ENCODE results near the gene BOD1L1. TPM values are rescaled to one million over a fixed set of nuclear protein-coding genes. Genes with fewer than 3 reads are reported as not detected.

BOD1L1 gene
- total RNA-seq (10 to 100 TPM; 39.3 to 39.6 TPM), total RNA-seq (103 to 397 (median 198) reads per million in 172 experiments)
- polyA plus RNA-seq (2013, experiment 1 of 2), result 46.8 TPM
- polyA plus RNA-seq (2013, experiment 2 of 2), result 48.8 TPM

DNA sequence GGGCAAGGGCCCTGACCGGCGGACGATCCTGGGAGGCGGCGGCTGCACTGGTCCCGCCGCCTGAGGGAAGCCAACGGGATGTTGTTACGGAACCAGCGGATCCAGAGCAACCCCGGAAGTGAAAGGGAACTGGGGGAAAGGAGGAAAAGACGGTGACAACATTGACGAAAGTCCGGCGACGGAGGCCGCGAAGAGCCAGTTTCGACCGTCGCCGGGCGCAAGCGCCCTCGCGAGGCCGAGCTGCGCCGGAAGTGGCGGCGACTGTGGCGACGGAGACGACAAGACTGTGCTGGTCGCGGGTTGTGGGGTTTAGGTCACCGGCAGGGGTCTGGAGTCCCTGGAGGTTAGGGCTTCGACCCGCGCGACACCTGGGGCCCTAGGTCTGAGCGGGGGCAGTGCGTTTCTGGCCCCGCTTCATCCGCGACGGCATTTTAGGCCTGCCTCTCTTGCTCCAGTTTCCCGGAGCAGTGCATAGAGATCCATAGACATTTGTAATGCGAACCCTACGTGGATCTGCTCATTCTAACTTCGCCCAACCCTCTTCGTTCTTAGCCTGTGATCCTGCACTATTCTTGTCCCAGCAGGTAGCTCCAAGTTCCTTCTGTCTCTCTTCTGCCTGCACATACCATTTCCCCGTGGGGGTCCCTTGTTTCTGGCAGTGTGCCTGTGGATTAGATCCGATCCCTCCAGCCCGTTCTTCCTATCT lies at the start of gene BOD1L1:
Gene BOD1L1 (minus strand): TSS at position 120 of the 706 bp plus-strand sequence. CDS start 138 bp downstream, outside the sequence.
- Mint-ChIP-seq H3K36me3 (ENCODE audit: low read depth) (peaks cover 24% of the 10 kb centered on the region), H3K9me3 (no peaks in the 10 kb centered on the region), H3K27ac (peak within 1 kb of the TSS; percentile 94), H3K27me3 (no peaks in the 10 kb centered on the region), H3K4me3 (peak within 1 kb of the TSS; percentile 96), H3K4me1 (ENCODE audit: low read depth) (peaks cover 56% of the 10 kb centered on the region)
- TF ChIP-seq CTCF (IDR thresholded peaks at IDR 0.05), result peak; percentile 15
- intact Hi-C loops (cut with DNase I, micrococcal nuclease), result loop anchor here in 1 of 2 experiments (2.0 to 5.0 kb wide), 3 partner anchors 27 to 1375 kb away; partner anchors contain the start of genes CPEB2 and RAB28
- Histone ChIP-seq H3K4me3 (ENCODE audit: low read length) (peak within 1 kb of the TSS; percentile 84), H3K9me3 (ENCODE audit: control insufficient read depth in 1 of 2, insufficient read depth in 1 of 2, low read length in 2 of 2) (no peaks in the 10 kb centered on the region), H3K36me3 (ENCODE audit: insufficient read depth, low read length) (peaks cover 2% of the 10 kb centered on the region), H3K27me3 (ENCODE audit: control insufficient read depth in 1 of 2, insufficient read depth in 2 of 2, low read length in 2 of 2) (no peaks in the 10 kb centered on the region), H3K27ac (ENCODE audit: low read depth in 1 of 2, low read length in 2 of 2) (peak within 1 kb of the TSS; percentile 81 to 88), H3K4me1 (ENCODE audit: insufficient read depth, low read length) (peaks cover 22% of the 10 kb centered on the region)
- DNase-seq (peak; percentile 52 to 92 (median 73)), ATAC-seq (ENCODE audit: poor library complexity) (peak; percentile 66)
- POLR2A ChIA-PET, result interaction anchor here (1.0 to 1.9 kb wide), 7 partner anchors 13 to 1375 kb away, joined by 3 to 10 read pairs (median 4); partner anchors contain the start of genes CPEB2 and RAB28
- CTCF ChIA-PET, result interaction anchor here (0.9 to 2.1 kb wide), 4 partner anchors 14 to 26 kb away, joined by 3 to 17 read pairs (median 4); no protein-coding TSS in a partner anchor

DNA sequence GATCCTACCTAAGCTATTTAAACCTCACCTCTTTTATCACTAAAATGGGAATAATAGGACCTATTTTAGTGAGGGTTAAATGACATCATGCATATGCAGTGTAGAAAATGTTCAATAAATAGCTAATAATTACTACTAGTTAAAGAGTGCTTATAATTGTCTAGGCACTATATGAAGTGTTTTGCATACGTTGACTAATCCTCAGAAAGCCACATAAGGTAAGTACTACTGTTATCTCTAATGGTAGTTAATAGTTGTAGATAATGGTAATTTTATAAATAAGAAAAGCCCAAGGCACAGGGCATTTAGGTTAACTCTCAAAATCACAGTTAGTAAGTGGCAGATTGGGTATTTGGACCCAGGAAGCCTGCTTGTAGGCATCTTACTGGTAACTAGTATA lies 47.4 kb upstream of the BOD1L1 start:
- no peaks in the 10 kb centered on the region for H3K36me3 ChIP-seq (ENCODE audit: insufficient read depth, low read length)
- no peaks in the 10 kb centered on the region for H3K4me1 ChIP-seq (ENCODE audit: insufficient read depth, low read length)
- TF ChIP-seq CTCF (IDR thresholded peaks at IDR 0.05), result no peak
- DNase-seq (no peak), ATAC-seq (ENCODE audit: poor library complexity) (no peak)
- H3K9me3 ChIP-seq (ENCODE audit: control insufficient read depth in 1 of 2, insufficient read depth in 1 of 2, low read length in 2 of 2), result peaks cover 0 to 23% of the 10 kb centered on the region in 2 experiments
- H3K27ac ChIP-seq (ENCODE audit: low read depth in 1 of 2, low read length in 2 of 2), result no peak overlapping the region
- intact Hi-C loops (cut with DNase I, micrococcal nuclease), result no loop called here
- H3K4me3 Mint-ChIP-seq, result no peak overlapping the region
- ChIA-PET CTCF (no interaction called here), POLR2A (no interaction called here)
- H3K4me3 ChIP-seq (ENCODE audit: low read length), result no peak overlapping the region
- peaks cover 9% of the 10 kb centered on the region for H3K9me3 Mint-ChIP-seq
- no peak overlapping the region for H3K27ac Mint-ChIP-seq
- H3K27me3 ChIP-seq (ENCODE audit: control insufficient read depth in 1 of 2, insufficient read depth in 2 of 2, low read length in 2 of 2), result no peaks in the 10 kb centered on the region
- H3K27me3 Mint-ChIP-seq, result peaks cover 10% of the 10 kb centered on the region
- no peaks in the 10 kb centered on the region for H3K4me1 Mint-ChIP-seq (ENCODE audit: low read depth)
- no peaks in the 10 kb centered on the region for H3K36me3 Mint-ChIP-seq (ENCODE audit: low read depth)

GRCh38 chr4:13673167-13673566 lies 45.6 kb upstream of the BOD1L1 start:
- Mint-ChIP-seq H3K4me1 (ENCODE audit: low read depth) (no peaks in the 10 kb centered on the region), H3K36me3 (ENCODE audit: low read depth) (no peaks in the 10 kb centered on the region), H3K27me3 (peaks cover 10% of the 10 kb centered on the region), H3K27ac (no peak overlapping the region), H3K9me3 (peaks cover 9% of the 10 kb centered on the region), H3K4me3 (no peak overlapping the region)
- H3K9me3 ChIP-seq (ENCODE audit: control insufficient read depth in 1 of 2, insufficient read depth in 1 of 2, low read length in 2 of 2), result peaks cover 0 to 14% of the 10 kb centered on the region in 2 experiments
- intact Hi-C loops (cut with DNase I, micrococcal nuclease), result no loop called here
- TF ChIP-seq CTCF (IDR thresholded peaks at IDR 0.05), result no peak
- H3K27me3 ChIP-seq (ENCODE audit: control insufficient read depth in 1 of 2, insufficient read depth in 2 of 2, low read length in 2 of 2), result peaks cover 0 to 5% of the 10 kb centered on the region in 2 experiments
- DNase-seq (no peak), ATAC-seq (ENCODE audit: poor library complexity) (no peak)
- POLR2A ChIA-PET, result no interaction called here
- H3K36me3 ChIP-seq (ENCODE audit: insufficient read depth, low read length), result no peaks in the 10 kb centered on the region
- no peak overlapping the region for H3K27ac ChIP-seq (ENCODE audit: low read depth in 1 of 2, low read length in 2 of 2)
- H3K4me1 ChIP-seq (ENCODE audit: insufficient read depth, low read length), result no peaks in the 10 kb centered on the region
- CTCF ChIA-PET, result no interaction called here
- H3K4me3 ChIP-seq (ENCODE audit: low read length), result no peak overlapping the region
